GM12873 (cell line): ENCODE measurements around the gene DNAJC18.

Source experiments
- CTCF ChIP-seq: IDR thresholded peaks from 2 replicates; pipeline ENCODE4 v1.5.1; 2012; ENCODE audit warnings: low read depth, mild to moderate bottlenecking, moderate library complexity, low read length, control low read depth; ENCODE audit not compliant: insufficient read depth; ENCODE audit errors: missing control alignments

The DNAJC18 gene

DNA sequence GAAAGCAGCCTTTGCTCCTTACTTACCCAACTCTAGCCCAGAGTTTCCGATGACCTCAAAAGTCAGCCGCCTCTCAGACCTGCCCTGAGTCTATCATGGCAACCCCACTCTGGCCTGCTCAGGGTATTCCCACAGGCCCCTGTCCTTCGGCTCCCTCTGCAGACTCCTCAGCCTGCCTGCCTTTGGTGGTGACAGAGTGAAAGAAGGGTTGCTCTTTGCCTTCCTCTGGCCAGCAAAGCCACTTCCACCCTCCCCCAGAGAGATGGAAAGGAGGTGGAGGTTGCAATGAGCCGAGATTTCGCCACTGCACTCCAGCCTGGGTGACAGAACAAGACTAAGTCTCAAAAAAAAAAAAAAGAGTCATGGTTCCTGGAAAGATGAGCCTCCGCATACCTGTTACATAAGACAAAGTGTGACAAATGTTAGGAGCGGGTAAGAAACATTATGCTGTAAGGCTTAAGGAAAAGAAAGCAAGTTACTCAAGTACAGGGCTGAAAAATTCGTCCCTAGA, 29.2 kb upstream of the DNAJC18 start:
- TF ChIP-seq CTCF = no peak

DNA sequence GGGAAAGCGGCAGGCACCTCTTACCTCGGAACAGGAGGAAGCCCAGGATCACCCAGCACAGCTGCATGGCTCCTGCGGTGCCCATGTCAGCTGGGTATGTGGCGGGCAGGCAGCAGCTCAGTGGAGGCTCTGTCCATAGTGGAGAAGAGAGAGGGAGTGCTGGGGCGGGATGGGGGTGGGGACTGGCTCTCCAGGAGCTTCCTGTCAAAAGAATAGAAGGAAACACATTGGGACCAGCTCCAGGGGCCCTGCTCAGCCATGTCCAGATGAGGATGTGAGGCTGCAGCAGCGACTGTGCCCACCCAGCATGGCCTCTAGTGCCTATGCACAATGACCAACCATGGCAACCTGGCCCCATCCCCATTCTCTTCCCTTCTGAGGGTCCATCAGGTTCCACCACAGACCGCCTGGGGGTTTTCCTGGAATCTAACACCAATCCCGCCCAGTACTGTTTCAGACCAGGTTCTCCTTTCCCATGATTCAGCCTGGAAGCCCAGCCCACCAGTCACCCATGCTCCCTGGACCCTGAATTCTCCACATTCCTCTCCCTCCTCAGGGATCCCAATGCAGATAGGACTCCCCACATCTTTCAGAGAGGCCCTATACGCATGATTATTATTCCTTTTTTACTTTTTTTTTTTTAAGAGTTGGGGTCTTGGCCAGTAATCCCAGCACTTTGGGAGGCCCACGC, 23.4 kb upstream of the DNAJC18 start, which contains the start of gene ECSCR:
Gene ECSCR (minus strand): TSS at position 158 of the 691 bp plus-strand sequence. CDS start 73 bp downstream, at position 85.
- no peak for TF ChIP-seq CTCF

- no peak for TF ChIP-seq CTCF
These were observed 22.4 kb upstream of the DNAJC18 start for GRCh38 chr5:139461698-139462097.

DNA sequence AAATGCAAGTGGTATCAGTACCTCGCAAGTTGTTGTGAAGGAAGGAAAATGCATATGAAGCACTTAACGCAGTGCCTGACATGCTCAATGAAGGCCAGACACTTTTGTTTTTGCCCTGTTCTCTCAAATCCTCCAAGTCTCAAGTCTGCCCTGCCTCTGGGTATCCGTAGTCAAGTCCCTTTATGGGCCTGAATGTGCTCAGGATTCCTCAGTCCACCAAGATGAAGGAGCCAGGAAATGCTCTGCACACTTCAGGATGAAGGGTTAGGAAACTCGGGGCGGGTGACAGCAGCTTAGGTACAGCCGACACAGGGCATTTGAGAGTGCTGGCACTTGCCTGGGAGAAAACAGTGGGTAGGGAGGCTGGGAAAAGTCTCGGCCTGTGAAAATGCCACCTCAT, 21.9 kb upstream of the DNAJC18 start:
- TF ChIP-seq CTCF = no peak

DNA sequence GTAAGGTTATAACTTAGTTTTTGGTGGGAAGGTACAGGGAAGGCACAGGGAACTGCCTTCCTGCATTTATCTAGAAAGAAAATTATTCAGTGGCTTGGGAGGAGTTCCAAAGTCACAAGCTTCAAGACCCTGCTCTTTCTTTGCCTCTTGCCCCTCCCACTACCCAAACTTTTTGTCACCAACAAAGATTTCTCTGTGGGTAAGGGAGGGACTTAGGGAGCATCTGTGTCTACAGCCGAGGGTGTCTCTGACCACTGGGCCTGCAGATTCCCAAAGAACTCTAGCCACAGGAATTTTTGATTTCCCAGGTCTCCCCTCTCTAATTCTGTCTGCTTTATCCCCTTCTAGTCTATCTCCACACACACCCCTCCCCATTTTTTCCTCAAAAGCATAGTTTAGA, 21.1 kb upstream of the DNAJC18 start:
- TF ChIP-seq CTCF = no peak

- no peak for TF ChIP-seq CTCF
These were observed 20.2 kb upstream of the DNAJC18 start for GRCh38 chr5:139459451-139459934.

DNA sequence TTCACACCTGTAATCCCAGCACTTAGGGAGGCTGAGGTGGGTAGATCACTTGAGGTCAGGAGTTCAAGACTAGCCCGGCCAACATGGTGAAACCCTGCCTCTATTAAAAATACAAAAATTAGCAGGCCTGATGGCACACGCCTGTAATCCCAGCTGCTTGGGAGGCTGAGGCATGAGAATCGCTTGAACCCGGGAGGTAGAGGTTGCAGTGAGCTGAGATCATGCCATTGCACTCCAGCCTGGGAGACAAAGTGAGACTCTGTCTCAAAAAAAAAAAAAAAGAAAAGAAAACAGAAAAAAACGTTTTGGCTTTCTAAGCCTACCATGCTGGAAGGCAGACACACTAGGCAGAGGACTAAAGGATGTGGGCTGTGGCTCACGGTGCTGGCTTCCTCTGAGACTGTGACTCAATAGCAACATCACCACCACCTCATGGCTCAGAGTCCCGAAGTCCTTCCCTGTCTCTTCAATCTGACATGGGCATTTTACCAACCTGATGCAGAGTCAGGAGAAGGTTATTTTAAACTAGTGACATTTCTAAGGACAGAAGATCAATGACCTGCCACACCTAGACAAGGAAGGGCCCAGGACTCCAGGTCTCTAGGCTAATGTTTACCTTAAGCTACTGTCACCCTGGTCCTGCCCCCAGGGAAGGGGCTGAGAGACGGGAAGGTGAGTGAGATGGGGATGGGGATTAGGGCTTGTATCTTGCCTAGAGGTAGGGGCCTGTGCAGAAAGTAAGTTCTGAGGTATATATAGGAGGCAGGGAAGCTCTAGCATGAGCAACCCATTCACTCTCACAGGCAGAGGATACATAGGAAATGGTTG, 19.5 kb upstream of the DNAJC18 start:
- no peak for TF ChIP-seq CTCF
